Activated CD4-positive, alpha-beta T cell treated with anti-CD3 and anti-CD28 coated beads for 36 hours (primary cell): ENCODE measurements around the gene SEPSECS. TPM values are rescaled to one million over a fixed set of nuclear protein-coding genes. Genes with fewer than 3 reads are reported as not detected.
"Not testable (repeated sequence)": the region's sequence is repeated elsewhere in the genome, so short reads cannot be mapped to it uniquely, and the experiment has no call there.

Source experiments
- ATAC-seq: fragments of 200-7000 bp; cut with Tn5 transposase; one replicate; pipeline ENCODE4 v1.10.0; 2021; ENCODE audit warnings: mild to moderate bottlenecking, moderate library complexity
- CTCF ChIA-PET: fragments of 350-600 bp; sonication (Branson Sonifier 250); formaldehyde crosslinking; loops from one replicate; lab custom pipeline; 2021; ENCODE audit warnings: antibody characterized with exemption; lab: Charles Lee
- POLR2A ChIA-PET: fragments of 350-600 bp; sonication (Branson Sonifier 250); formaldehyde crosslinking; loops from one replicate; lab custom pipeline; 2021; ENCODE audit warnings: antibody characterized with exemption, inconsistent platforms; lab: Charles Lee
- DNase-seq: peaks from one replicate; pipeline ENCODE4 v3.0.0-alpha.2; 2020
- H3K27ac Mint-ChIP-seq: one replicate; pipeline ENCODE4 v1.8.0; 2021; ENCODE audit warnings: mixed read lengths
- H3K27me3 Mint-ChIP-seq: one replicate; pipeline ENCODE4 v1.8.0; 2021; ENCODE audit warnings: mixed read lengths
- H3K36me3 Mint-ChIP-seq: one replicate; pipeline ENCODE4 v1.8.0; 2021; ENCODE audit warnings: low read depth, mixed read lengths
- H3K4me1 Mint-ChIP-seq: one replicate; pipeline ENCODE4 v1.8.0; 2021; ENCODE audit warnings: mixed read lengths
- H3K4me3 Mint-ChIP-seq: one replicate; pipeline ENCODE4 v1.8.0; 2021; ENCODE audit warnings: mild to moderate bottlenecking, moderate library complexity, mixed read lengths
- H3K9me3 Mint-ChIP-seq: one replicate; pipeline ENCODE4 v1.8.0; 2021; ENCODE audit warnings: low read depth, mixed read lengths
- intact Hi-C, 2 experiments: fragments of 100-400 bp; cut with DNase I in 1 of 2; cut with micrococcal nuclease in 1 of 2; formaldehyde crosslinking; loops; one replicate each; pipeline versions ENCODE4 v1.14.2 to v1.15.1; 2022 to 2024; cut with DNase I, micrococcal nuclease
- total RNA-seq, 2 experiments: library from RNA; stranded (reverse); gene quantifications; one replicate each; pipeline ENCODE4 v1.2.3, GENCODE V29; 2021

SEPSECS gene
- total RNA-seq, 2 experiments from 2014 or later: 10.4 to 15.4 TPM

DNA sequence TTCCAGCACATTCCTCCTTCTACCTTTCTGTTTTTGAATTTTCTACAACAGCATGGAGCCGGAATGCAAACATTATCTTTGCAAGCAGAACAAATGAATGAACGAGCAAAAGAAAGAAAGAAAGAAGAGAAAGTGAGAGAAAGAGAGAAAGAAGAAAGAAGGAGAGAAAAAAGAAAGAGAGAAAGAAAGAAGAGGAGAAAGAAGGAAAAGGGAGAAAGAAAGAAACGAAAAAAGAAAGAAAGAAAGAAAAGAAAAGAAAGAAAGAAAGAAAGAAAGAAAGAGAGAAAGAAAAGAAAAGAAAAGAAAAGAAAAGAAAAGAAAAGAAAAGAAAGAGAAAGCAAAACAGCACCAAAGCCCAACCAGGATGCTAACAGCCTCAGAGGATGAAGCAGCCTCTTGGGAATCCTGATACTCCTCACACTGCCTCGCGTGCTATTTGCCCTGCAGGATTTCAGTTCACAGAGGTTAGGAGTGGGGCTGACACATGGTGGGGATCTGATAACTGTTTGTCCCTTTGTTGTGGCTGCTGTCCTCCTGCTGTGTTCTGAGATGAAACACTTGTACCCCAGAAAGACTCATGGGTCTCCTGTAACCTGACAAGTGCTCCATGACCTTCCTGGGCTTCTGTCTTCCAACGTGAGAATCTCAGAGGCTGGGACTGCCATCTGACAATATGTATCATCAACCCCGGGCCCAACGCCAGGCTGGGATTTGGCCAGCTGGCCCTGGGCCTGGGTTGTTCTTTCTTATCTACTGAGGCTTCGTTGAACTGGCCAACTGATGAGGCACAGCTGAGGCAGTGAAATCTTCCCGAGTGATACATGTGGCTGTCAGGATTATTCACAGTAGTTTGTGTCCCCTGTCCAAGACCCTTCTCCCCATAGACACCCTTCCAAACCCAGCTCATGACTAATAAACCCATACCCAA is 61.0 kb downstream of the SEPSECS start:
- ChIA-PET POLR2A (no interaction called here), CTCF (no interaction called here)
- intact Hi-C loops: no loop called here

GRCh38 chr4:25096981-25097443 is 63.2 kb downstream of the SEPSECS start:
- CTCF ChIA-PET: no interaction called here
- intact Hi-C loops: no loop called here
- Mint-ChIP-seq H3K9me3 (peaks cover 10% of the 10 kb centered on the region), H3K36me3 (no peaks in the 10 kb centered on the region), H3K27me3 (no peaks in the 10 kb centered on the region), H3K4me3 (no peak overlapping the region), H3K27ac (no peak overlapping the region), H3K4me1 (peaks cover 3% of the 10 kb centered on the region)
- DNase-seq (no peak), ATAC-seq (no peak)
- POLR2A ChIA-PET: no interaction called here

More for the DNA sequence above, 61.0 kb downstream of the SEPSECS start:
- DNase-seq: no peak
- H3K36me3 Mint-ChIP-seq: no peaks in the 10 kb centered on the region
- no peaks in the 10 kb centered on the region for H3K4me1 Mint-ChIP-seq
- no peak overlapping the region for H3K27ac Mint-ChIP-seq
- no peak for ATAC-seq
- H3K27me3 Mint-ChIP-seq: no peaks in the 10 kb centered on the region
- peaks cover 5% of the 10 kb centered on the region for H3K9me3 Mint-ChIP-seq
- H3K4me3 Mint-ChIP-seq: no peak overlapping the region

GRCh38 chr4:25096251-25096980 is 63.8 kb downstream of the SEPSECS start:
- DNase-seq: no peak
- Mint-ChIP-seq H3K27me3 (peaks cover 2% of the 10 kb centered on the region), H3K27ac (no peak overlapping the region), H3K4me3 (no peak overlapping the region), H3K4me1 (peaks cover 5% of the 10 kb centered on the region), H3K9me3 (peaks cover 9% of the 10 kb centered on the region), H3K36me3 (no peaks in the 10 kb centered on the region)
- intact Hi-C loops: no loop called here
- ChIA-PET CTCF (no interaction called here), POLR2A (no interaction called here)
- no peak for ATAC-seq

- Mint-ChIP-seq H3K27ac (no peak overlapping the region), H3K27me3 (peaks cover 4% of the 10 kb centered on the region), H3K9me3 (peaks cover 5% of the 10 kb centered on the region), H3K36me3 (no peaks in the 10 kb centered on the region), H3K4me1 (peaks cover 5% of the 10 kb centered on the region), H3K4me3 (no peak overlapping the region)
- intact Hi-C loops: no loop called here
- no peak for DNase-seq
- CTCF ChIA-PET: no interaction called here
- ATAC-seq: no peak
- POLR2A ChIA-PET: no interaction called here
Observed at GRCh38 chr4:25095837-25096236, 64.4 kb downstream of the SEPSECS start.

- Mint-ChIP-seq H3K4me1 (peaks cover 17% of the 10 kb centered on the region), H3K36me3 (no peaks in the 10 kb centered on the region), H3K27ac (no peak overlapping the region), H3K4me3 (no peak overlapping the region), H3K27me3 (peaks cover 28% of the 10 kb centered on the region), H3K9me3 (peaks cover 5% of the 10 kb centered on the region)
- intact Hi-C loops: no loop called here
- ATAC-seq: no peak
- CTCF ChIA-PET: no interaction called here
- POLR2A ChIA-PET: interaction anchor here (0.6 kb wide), 1 partner anchor 117 kb away, joined by 4 read pairs; no protein-coding TSS in a partner anchor
- no peak for DNase-seq
Observed at GRCh38 chr4:25092139-25092538, 68.1 kb downstream of the SEPSECS start.

- H3K36me3 Mint-ChIP-seq: no peaks in the 10 kb centered on the region
- DNase-seq: no peak
- no peak overlapping the region for H3K4me3 Mint-ChIP-seq
- CTCF ChIA-PET: no interaction called here
- peaks cover 17% of the 10 kb centered on the region for H3K4me1 Mint-ChIP-seq
- ATAC-seq: no peak
- H3K9me3 Mint-ChIP-seq: peaks cover 5% of the 10 kb centered on the region
- no peak overlapping the region for H3K27ac Mint-ChIP-seq
- intact Hi-C loops: no loop called here
- POLR2A ChIA-PET: no interaction called here
- H3K27me3 Mint-ChIP-seq: peaks cover 36% of the 10 kb centered on the region
Observed at GRCh38 chr4:25090516-25090915, 69.7 kb downstream of the SEPSECS start.

DNA sequence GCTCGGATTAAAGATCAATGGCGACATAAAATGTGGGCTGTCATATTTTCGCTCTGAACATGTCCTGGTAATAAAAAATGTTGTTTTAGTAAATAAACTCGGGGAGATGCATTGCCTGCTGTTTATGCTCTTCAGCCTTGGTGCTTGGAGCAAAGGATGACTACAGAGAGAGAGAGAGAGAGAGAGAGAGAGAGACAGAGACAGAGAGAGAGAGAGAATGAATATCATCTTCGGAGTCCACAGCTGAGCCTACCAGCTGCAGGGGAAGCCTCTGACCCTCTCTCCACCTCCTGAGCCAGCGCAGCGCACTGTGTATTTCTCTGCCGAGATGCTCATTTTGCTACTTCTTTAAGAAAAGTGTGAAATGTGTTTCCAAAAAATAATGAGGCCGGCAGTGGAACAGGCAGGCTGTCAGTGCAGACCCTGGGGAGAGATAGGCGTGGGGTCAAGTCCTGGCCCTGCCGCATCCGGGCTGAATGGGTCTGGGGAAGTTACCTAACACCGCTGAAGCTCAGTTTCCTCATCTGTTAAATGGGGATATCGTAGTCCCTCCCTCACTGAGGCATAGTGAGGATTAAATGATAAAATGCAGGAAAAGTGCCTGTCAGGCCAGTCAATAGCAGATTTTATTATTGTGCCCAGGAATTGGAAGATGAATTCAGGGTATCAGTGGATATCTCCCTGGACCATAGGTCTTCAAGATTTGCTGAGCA is 71.0 kb downstream of the SEPSECS start:
- CTCF ChIA-PET: no interaction called here
- POLR2A ChIA-PET: no interaction called here
- H3K36me3 Mint-ChIP-seq: no peaks in the 10 kb centered on the region
- H3K9me3 Mint-ChIP-seq: peaks cover 5% of the 10 kb centered on the region
- DNase-seq (no peak), ATAC-seq (no peak)
- peaks cover 39% of the 10 kb centered on the region for H3K27me3 Mint-ChIP-seq
- H3K4me1 Mint-ChIP-seq: peaks cover 17% of the 10 kb centered on the region
- H3K4me3 Mint-ChIP-seq: no peak overlapping the region
- no peak overlapping the region for H3K27ac Mint-ChIP-seq
- intact Hi-C loops: no loop called here

DNA sequence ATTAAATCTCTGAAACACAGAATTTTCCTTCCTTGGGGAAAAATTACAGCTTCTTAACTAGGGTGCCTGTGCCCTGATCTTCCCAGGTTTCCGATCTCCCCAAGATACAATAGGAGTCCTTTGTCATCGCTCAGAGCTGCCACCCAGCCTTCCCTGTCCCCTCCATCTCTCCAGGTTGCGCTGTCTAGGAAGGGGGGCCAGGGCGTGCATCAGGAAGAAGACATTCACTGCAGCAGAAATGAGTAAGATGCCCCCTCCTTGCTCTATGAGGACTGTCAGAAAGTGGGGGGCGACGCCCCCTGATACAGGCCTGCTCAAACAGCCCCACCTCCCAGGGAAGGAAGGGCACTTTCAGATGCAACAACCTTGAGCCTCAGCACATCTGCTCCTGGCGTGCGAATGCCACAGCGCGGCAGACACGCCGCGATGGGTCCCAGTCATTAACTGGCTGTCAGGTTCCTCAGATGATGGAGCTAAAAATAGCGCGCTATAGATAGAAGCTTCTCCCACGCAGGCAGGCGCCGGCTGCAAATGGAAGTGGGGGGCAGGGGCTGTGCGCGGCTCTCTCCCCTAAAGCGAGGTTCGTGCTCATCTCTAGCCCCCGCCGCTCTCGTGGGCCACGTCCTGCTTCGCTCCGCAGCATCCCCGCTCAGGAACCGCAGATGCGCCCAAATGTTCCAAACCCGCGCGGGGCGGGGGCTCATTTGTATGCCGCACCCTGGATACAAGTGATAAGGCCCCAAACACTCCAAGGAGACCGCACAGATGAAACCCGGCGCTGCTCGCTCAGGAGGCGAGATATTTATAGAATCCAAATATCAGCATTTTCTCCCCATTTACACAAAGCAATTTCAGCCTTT is 71.9 kb downstream of the SEPSECS start:
- H3K4me1 Mint-ChIP-seq: peaks cover 17% of the 10 kb centered on the region
- H3K27ac Mint-ChIP-seq: no peak overlapping the region
- no peak overlapping the region for H3K4me3 Mint-ChIP-seq
- DNase-seq (peak; percentile 43), ATAC-seq (peak; percentile 64)
- CTCF ChIA-PET: interaction anchor here (0.6 kb wide), 1 partner anchor 107 kb away, joined by 3 read pairs; no protein-coding TSS in a partner anchor
- H3K9me3 Mint-ChIP-seq: peaks cover 3% of the 10 kb centered on the region
- intact Hi-C loops: no loop called here
- no peaks in the 10 kb centered on the region for H3K36me3 Mint-ChIP-seq
- H3K27me3 Mint-ChIP-seq: peaks cover 39% of the 10 kb centered on the region
- POLR2A ChIA-PET: no interaction called here

GRCh38 chr4:25085671-25086070 is 74.6 kb downstream of the SEPSECS start:
- Mint-ChIP-seq H3K9me3 (no peaks in the 10 kb centered on the region), H3K27ac (no peak overlapping the region), H3K4me1 (peaks cover 12% of the 10 kb centered on the region), H3K36me3 (no peaks in the 10 kb centered on the region), H3K4me3 (no peak overlapping the region), H3K27me3 (peaks cover 34% of the 10 kb centered on the region)
- DNase-seq (no peak), ATAC-seq (no peak)
- intact Hi-C loops: no loop called here
- ChIA-PET CTCF (no interaction called here), POLR2A (no interaction called here)

GRCh38 chr4:25083441-25083840 is 76.8 kb downstream of the SEPSECS start:
- H3K9me3 Mint-ChIP-seq, POLR2A ChIA-PET, H3K4me3 Mint-ChIP-seq, H3K4me1 Mint-ChIP-seq, H3K27ac Mint-ChIP-seq, DNase-seq, ATAC-seq, intact Hi-C loops, H3K36me3 Mint-ChIP-seq: not testable (repeated sequence)
- CTCF ChIA-PET: interaction anchor here (0.7 kb wide), 1 partner anchor 9 kb away, joined by 4 read pairs; no protein-coding TSS in a partner anchor
- H3K27me3 Mint-ChIP-seq: peaks cover 24% of the 10 kb centered on the region
